ENCODE measurements around the gene ITGB4. TPM values are rescaled to one million over a fixed set of nuclear protein-coding genes. Genes with fewer than 3 reads are reported as not detected.

Gene ITGB4
- total RNA-seq, 2 experiments from 2014 or later, result 1.0 to 1.1 TPM

DNA sequence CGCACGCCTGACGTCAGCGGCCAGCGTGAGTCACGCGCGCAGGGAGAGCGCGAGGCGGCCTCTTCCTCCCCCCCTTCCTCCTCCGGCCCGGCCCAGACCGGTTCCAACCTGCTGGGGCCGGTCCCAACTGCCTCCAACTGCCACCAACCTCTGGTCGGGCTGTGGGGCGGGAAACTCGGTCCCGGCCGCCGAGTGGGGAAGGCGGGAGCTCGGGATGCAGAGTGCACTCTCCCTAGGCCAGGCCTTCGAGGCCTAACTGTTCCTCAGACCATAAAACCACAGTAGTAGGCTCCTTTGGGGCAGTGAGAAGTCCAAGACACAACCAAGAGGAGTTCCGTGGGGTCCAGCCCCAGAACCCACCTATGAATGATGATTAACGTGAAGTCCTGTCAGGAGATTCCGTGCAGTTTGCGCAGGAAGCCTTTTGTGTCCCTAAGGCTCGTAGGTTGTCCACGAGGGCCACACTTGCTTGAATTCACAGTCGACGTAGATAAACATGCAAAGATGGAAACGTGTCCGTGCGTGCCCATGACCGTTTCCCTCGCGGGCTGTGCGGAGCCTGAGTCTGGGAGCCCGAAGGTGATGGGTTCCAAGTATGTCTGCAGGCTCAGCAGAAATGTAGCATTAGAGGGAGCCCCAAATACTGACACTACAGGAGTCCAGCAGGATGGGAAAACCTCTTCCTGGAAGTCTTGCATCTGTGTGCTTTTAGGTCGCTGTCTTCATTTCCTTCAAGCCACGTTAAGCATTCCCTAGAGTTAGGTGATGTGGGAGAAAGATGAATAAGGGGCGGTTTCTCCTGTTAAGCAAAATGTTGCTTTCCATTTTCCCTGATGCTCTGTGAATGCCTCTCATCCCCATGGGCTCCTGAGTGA lies 64.0 kb downstream of the ITGB4 start:
- Mint-ChIP-seq H3K27me3 (no peaks in the 10 kb centered on the region), H3K4me3 (peak overlapping the region; percentile 79), H3K4me1 (peaks cover 44% of the 10 kb centered on the region), H3K36me3 (peaks cover 7% of the 10 kb centered on the region), H3K9me3 (ENCODE audit: low read depth) (no peaks in the 10 kb centered on the region), H3K27ac (peak overlapping the region; percentile 100)
- peak; percentile 62 for ATAC-seq
- CTCF ChIA-PET, result interaction anchor here (0.8 to 2.3 kb wide), 10 partner anchors 14 to 153 kb away, joined by 3 to 14 read pairs (median 7); partner anchors contain the start of genes GALK1, TRIM65 and WBP2
- peak; percentile 95 for DNase-seq

DNA sequence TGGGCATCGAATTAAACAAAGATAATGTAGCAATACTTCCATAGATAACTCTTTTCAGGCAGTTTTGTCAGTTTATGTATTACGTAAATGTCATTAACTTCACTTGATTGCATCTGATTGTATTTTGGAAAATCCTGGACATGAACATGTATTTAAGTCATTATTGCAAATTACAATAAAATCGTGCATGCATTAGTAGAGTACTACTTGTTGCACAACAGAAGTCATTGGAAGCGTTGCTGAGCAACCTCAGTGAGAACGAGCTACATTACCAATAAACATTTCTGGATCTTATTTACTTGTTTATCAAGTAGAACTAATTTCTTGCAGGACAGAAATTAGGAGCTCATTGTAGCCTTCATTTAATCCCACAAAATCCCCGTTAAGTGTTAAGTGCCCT lies 70.0 kb downstream of the ITGB4 start:
- no peak for DNase-seq
- ATAC-seq, result no peak
- Mint-ChIP-seq H3K27me3 (no peaks in the 10 kb centered on the region), H3K4me1 (peaks cover 48% of the 10 kb centered on the region), H3K27ac (no peak overlapping the region), H3K4me3 (no peak overlapping the region), H3K36me3 (peaks cover 31% of the 10 kb centered on the region), H3K9me3 (ENCODE audit: low read depth) (no peaks in the 10 kb centered on the region)
- CTCF ChIA-PET, result interaction anchor here (1.1 to 4.3 kb wide), 5 partner anchors 26 to 44 kb away, joined by 3 to 16 read pairs (median 4); partner anchors contain the start of gene GALK1

DNA sequence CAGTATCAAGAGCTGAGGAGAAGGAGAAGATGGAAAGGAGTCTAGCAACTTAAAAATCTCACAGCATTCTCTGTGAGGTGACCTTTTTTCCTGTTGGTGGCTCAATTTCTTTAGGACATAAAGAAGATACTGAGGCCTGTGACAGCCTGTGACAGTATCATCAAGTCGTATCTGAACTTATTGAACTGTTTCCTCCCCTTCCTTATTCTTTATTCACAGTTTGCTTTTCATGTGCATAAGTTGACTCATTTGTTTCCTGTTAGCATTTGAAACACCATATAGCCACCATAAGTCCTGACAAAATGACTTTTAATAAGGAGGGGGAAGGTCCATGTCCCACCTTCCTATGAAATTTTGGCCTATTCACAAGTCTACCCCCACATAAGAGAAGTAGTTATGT lies 72.2 kb downstream of the ITGB4 start:
- ATAC-seq (peak; percentile 27), DNase-seq (no peak)
- H3K27ac Mint-ChIP-seq, result peak overlapping the region; percentile 34
- H3K4me1 Mint-ChIP-seq, result peaks cover 45% of the 10 kb centered on the region
- H3K36me3 Mint-ChIP-seq, result peaks cover 33% of the 10 kb centered on the region
- no peaks in the 10 kb centered on the region for H3K9me3 Mint-ChIP-seq (ENCODE audit: low read depth)
- H3K27me3 Mint-ChIP-seq, result no peaks in the 10 kb centered on the region
- H3K4me3 Mint-ChIP-seq, result no peak overlapping the region
- CTCF ChIA-PET, result interaction anchor here (0.6 to 1.1 kb wide), 2 partner anchors 10 to 106 kb away, joined by 3 read pairs; no protein-coding TSS in a partner anchor

DNA sequence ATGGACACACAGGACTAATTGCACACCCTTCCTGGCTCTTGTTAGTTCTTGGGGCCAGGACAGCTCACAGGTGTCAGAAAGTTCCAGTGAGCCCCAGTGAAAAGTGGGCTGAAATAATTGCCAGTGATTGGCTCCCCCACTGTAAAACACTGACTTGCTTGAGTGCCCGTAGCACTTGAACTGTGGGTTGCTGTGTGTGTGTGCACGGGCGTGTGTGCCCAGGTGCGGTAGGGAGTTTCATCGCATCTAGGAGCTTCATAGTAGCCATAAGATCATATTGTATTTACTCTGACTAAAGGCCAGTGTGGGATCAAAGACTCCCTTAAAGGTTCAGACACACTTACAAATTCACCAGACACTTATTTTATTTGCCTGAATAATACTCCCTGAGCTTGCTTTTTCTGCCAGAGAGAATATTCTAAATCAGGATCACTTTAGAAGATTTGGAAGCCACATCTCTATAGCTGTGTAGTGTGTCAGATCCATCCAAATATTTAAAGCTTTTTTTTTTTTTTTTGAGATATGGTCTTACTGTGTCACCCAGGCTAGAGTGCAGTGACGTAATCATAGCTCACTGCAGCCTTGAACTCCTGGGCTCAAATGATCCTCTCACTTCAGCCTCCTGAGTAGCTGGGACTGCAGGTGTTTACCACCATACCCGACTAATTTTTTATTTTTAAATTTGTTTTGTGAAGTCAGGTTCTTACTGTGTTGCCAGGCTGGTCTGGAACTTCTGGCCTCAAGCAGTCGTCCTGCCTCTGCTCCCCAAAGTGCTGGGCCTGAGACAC lies 74.8 kb downstream of the ITGB4 start:
- Mint-ChIP-seq H3K36me3 (peaks cover 31% of the 10 kb centered on the region), H3K9me3 (ENCODE audit: low read depth) (no peaks in the 10 kb centered on the region), H3K4me3 (no peak overlapping the region), H3K4me1 (peaks cover 41% of the 10 kb centered on the region), H3K27me3 (no peaks in the 10 kb centered on the region), H3K27ac (no peak overlapping the region)
- CTCF ChIA-PET, result interaction anchor here (1.0 to 2.5 kb wide), 10 partner anchors 9 to 59 kb away, joined by 3 to 10 read pairs (median 6); partner anchors contain the start of genes GALK1 and WBP2
- ATAC-seq (no peak), DNase-seq (no peak)

DNA sequence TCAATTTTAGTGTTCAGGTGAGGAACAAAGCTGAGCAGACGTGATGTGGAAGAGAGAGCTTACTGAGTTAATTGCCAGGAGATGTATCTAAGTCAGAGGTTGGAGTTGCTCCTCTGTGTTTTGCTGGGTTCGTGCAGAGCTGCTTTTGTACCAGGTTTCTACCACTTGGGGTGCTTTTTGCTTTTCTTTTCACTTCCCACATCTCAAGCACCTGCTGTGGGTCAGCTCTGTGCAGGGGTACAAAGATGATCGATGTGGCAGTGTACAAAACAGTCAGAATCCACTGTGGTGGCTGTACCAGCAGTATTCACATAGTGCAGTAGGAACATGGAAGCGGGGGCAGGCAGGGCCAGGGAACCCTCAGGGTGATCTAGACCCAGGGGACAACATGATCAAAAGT lies 78.1 kb downstream of the ITGB4 start:
- no peak overlapping the region for H3K4me3 Mint-ChIP-seq
- no peaks in the 10 kb centered on the region for H3K27me3 Mint-ChIP-seq
- DNase-seq (no peak), ATAC-seq (no peak)
- no peak overlapping the region for H3K27ac Mint-ChIP-seq
- CTCF ChIA-PET, result interaction anchor here (1.3 to 1.7 kb wide), 5 partner anchors 13 to 167 kb away, joined by 3 to 5 read pairs (median 3); no protein-coding TSS in a partner anchor
- peaks cover 17% of the 10 kb centered on the region for H3K36me3 Mint-ChIP-seq
- H3K9me3 Mint-ChIP-seq (ENCODE audit: low read depth), result no peaks in the 10 kb centered on the region
- H3K4me1 Mint-ChIP-seq, result peaks cover 29% of the 10 kb centered on the region

DNA sequence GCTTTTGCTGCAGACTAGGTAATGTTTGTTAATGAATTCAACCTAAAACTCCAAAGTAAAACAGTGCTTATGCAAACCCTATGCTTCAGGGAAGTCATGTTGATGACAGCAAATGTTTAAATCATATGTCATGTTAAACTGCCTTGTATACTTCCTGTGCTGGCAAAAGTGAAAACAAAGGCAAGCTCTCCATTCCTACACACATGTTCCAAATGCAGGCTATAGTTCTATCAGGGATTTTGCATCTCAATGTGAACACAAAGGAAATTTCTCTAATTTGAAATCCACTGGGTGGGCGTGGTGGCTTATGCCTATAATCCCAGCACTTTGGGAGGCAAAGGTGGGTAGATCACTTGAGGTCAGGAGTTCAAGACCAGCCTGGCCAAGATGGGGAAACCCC lies 82.6 kb downstream of the ITGB4 start:
- H3K27me3 Mint-ChIP-seq, result no peaks in the 10 kb centered on the region
- H3K36me3 Mint-ChIP-seq, result peaks cover 3% of the 10 kb centered on the region
- CTCF ChIA-PET, result interaction anchor here (0.6 to 2.6 kb wide), 7 partner anchors 11 to 56 kb away, joined by 3 to 9 read pairs (median 4); partner anchors contain the start of gene GALK1
- ATAC-seq (no peak), DNase-seq (no peak)
- H3K27ac Mint-ChIP-seq, result peak overlapping the region; percentile 0
- peaks cover 11% of the 10 kb centered on the region for H3K4me1 Mint-ChIP-seq
- no peaks in the 10 kb centered on the region for H3K9me3 Mint-ChIP-seq (ENCODE audit: low read depth)
- H3K4me3 Mint-ChIP-seq, result no peak overlapping the region

DNA sequence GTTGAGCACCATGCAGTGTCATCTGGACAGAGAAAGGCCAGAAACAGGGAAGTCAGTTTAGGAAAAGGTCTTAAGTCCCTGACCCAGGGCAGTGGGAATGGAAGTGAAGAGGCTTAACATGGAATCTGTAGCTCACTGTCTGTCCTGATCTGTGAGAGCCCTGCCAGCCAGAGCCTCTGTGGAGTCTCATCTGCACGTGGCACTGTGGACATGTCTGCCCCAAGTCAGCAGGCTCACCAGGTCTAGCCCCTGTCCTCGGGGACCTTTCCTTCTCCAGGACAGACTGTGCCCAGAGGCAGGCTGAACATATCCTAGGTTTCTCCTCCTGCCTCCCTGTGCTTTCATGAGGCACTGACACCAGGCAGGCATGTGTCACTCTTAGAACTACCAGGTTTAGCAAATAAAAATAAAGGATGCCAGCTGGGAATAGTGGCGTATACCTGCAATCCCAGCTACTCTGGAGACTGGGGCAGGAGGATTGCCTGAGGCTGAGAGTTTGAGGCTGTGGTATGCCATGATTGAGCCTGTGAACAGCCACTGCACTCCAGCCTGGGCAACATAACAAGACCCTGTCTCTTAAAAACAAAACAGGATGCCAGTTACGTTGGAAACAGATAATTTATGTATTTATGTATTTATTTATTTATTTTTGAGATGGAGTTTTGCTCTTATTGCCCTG lies 85.7 kb downstream of the ITGB4 start:
- peaks cover 11% of the 10 kb centered on the region for H3K4me1 Mint-ChIP-seq
- H3K27me3 Mint-ChIP-seq, result no peaks in the 10 kb centered on the region
- DNase-seq (no peak), ATAC-seq (no peak)
- H3K36me3 Mint-ChIP-seq, result no peaks in the 10 kb centered on the region
- no peaks in the 10 kb centered on the region for H3K9me3 Mint-ChIP-seq (ENCODE audit: low read depth)
- H3K4me3 Mint-ChIP-seq, result no peak overlapping the region
- CTCF ChIA-PET, result interaction anchor here (0.9 to 1.4 kb wide), 3 partner anchors 11 to 23 kb away, joined by 3 read pairs; no protein-coding TSS in a partner anchor
- H3K27ac Mint-ChIP-seq, result no peak overlapping the region

Small RNAs within 50 kb of the gene (microRNA-seq; reads per million reads assigned to microRNA genes)
- not detected for gene MIR4738

Other genes starting within 250 kb of the ITGB4 start
- gene CASKIN2, start 205.9 kb upstream of the ITGB4 start, total RNA-seq, result 1 to 10 TPM; 2.3 to 4.5 TPM
- 10 to 100 TPM; 92.0 to 97.7 TPM for gene TSEN54, start 204.9 kb upstream of the ITGB4 start, total RNA-seq
- 10 to 100 TPM; 15.7 to 30.5 TPM for gene LLGL2, start 195.8 kb upstream of the ITGB4 start, total RNA-seq
- 10 to 100 TPM; 12.4 to 25.6 TPM for gene MYO15B, start 133.7 kb upstream of the ITGB4 start, total RNA-seq
- under 1 TPM in 1 of 2 experiments, not detected in 1; 0.15 TPM for gene SMIM5, start 88.0 kb upstream of the ITGB4 start, total RNA-seq
- 10 to 100 TPM; 35.5 to 46.2 TPM for gene RECQL5, start 54.3 kb upstream of the ITGB4 start, total RNA-seq
- 100 to 1,000 TPM in 1 of 2 experiments, 10 to 100 TPM in 1; 100.0 to 106 TPM for gene SAP30BP, start 54.1 kb upstream of the ITGB4 start, total RNA-seq
- 10 to 100 TPM; 46.1 to 53.7 TPM for gene GALK1, start 43.7 kb downstream of the ITGB4 start, total RNA-seq
- gene UNK, start 63.3 kb downstream of the ITGB4 start, total RNA-seq, result 10 to 100 TPM; 32.8 to 33.1 TPM
- 100 to 1,000 TPM; 212 to 218 TPM for gene UNC13D, start 122.9 kb downstream of the ITGB4 start, total RNA-seq
- 10 to 100 TPM; 71.3 to 79.1 TPM for gene WBP2, start 133.9 kb downstream of the ITGB4 start, total RNA-seq
- gene TRIM47, start 157.1 kb downstream of the ITGB4 start, total RNA-seq, result 10 to 100 TPM; 13.4 to 24.3 TPM
- 10 to 100 TPM; 33.3 to 33.6 TPM for gene TRIM65, start 175.5 kb downstream of the ITGB4 start, total RNA-seq
- gene MRPL38, start 183.4 kb downstream of the ITGB4 start, total RNA-seq, result 100 to 1,000 TPM; 115 to 139 TPM
- 10 to 100 TPM; 26.6 to 36.7 TPM for gene FBF1, start 219.6 kb downstream of the ITGB4 start, total RNA-seq